SK-N-SH (cell line): ENCODE data around the gene BCAR1. TPM values are rescaled to one million over a fixed set of nuclear protein-coding genes. Genes with fewer than 3 reads are reported as not detected.

Experiments used
- CTCF ChIA-PET: fragments of 300-600, 350-600 bp; formaldehyde crosslinking; extraction: SDS; loops from one replicate; lab custom pipeline; 2021; lab: Yijun Ruan, JAX
- POLR2A ChIA-PET: fragments of 350-600 bp; sonication (Branson Sonifier 250); formaldehyde crosslinking; extraction: SDS; loops from one replicate; lab custom pipeline; 2020; ENCODE audit warnings: antibody characterized with exemption, inconsistent platforms; lab: Yijun Ruan, JAX
- DNase-seq: peaks from one replicate; pipeline ENCODE4 v3.0.0; 2012
- H2AFZ ChIP-seq: fragments of 200-600 bp; sonication (generic); 2 replicates; pipeline ENCODE4 v1.8.1; 2016; ENCODE audit warnings: antibody characterized with exemption, mild to moderate bottlenecking, low read depth
- H3F3A ChIP-seq: fragments of 200-600 bp; sonication (generic); replicated peaks from 2 replicates; pipeline ENCODE3; 2016; ENCODE audit warnings: antibody characterized with exemption, mild to moderate bottlenecking; ENCODE audit not compliant: insufficient read depth
- H3K27ac ChIP-seq, 2 experiments: fragments of 200-500 bp in 1 of 2; fragments of 200-600 bp in 1 of 2; sonication (Bioruptor generic) in 1 of 2; sonication (generic), shearing (Covaris generic) in 1 of 2; 2 replicates each; pipeline versions ENCODE4 v1.5.1 to v1.6.1; 2014 to 2016; ENCODE audit warnings: low read depth in 2 of 2, inconsistent platforms in 1 of 2, low read length in 1 of 2, mild to moderate bottlenecking in 1 of 2, mixed read lengths in 1 of 2
- H3K27me3 ChIP-seq: fragments of 200-600 bp; sonication (generic), shearing (Covaris generic); 2 replicates; pipeline ENCODE4 v1.6.1; 2016; ENCODE audit warnings: mixed run types; ENCODE audit not compliant: insufficient read depth
- H3K36me3 ChIP-seq, 2 experiments: fragments of 200-500 bp in 1 of 2; fragments of 200-600 bp in 1 of 2; sonication (Bioruptor generic) in 1 of 2; sonication (generic) in 1 of 2; replicated peaks in 1 of 2; 2 replicates each; pipeline versions ENCODE3 to v1.5.1; 2014 to 2016; ENCODE audit warnings: low read length in 1 of 2, mild to moderate bottlenecking in 1 of 2; ENCODE audit not compliant: insufficient read depth in 2 of 2, control insufficient read depth in 1 of 2
- H3K4me1 ChIP-seq, 2 experiments: fragments of 200-500 bp in 1 of 2; fragments of 200-600 bp in 1 of 2; sonication (Bioruptor generic) in 1 of 2; sonication (generic), shearing (Covaris generic) in 1 of 2; 2 replicates each; pipeline versions ENCODE4 v1.5.1 to v1.6.1; 2014 to 2016; ENCODE audit warnings: low read depth in 1 of 2, low read length in 1 of 2, mixed run types in 1 of 2; ENCODE audit not compliant: insufficient read depth in 2 of 2, control insufficient read depth in 1 of 2
- H3K4me2 ChIP-seq: fragments of 200-600 bp; sonication (generic), shearing (Covaris generic); 2 replicates; pipeline ENCODE4 v1.6.1; 2017; ENCODE audit warnings: mixed run types
- H3K4me3 ChIP-seq, 2 experiments: fragments of 200-500 bp in 1 of 2; fragments of 200-600 bp in 1 of 2; sonication (Bioruptor generic) in 1 of 2; sonication (generic), shearing (Covaris generic) in 1 of 2; 2 replicates each; pipeline versions ENCODE4 v1.5.1 to v1.8.1; 2014 to 2016; ENCODE audit warnings: low read depth in 2 of 2, inconsistent platforms in 1 of 2, low read length in 1 of 2, mild to moderate bottlenecking in 1 of 2, mixed read lengths in 1 of 2, moderate library complexity in 1 of 2
- H3K79me2 ChIP-seq: fragments of 200-600 bp; sonication (generic); 2 replicates; pipeline ENCODE4 v1.8.1; 2017; ENCODE audit warnings: mild to moderate bottlenecking; ENCODE audit not compliant: insufficient read depth
- H3K9ac ChIP-seq: fragments of 200-600 bp; sonication (generic); 2 replicates; pipeline ENCODE4 v1.6.1; 2017; ENCODE audit warnings: mixed run types
- H3K9me2 ChIP-seq: fragments of 200-600 bp; sonication (generic); 2 replicates; pipeline ENCODE4 v1.6.1; 2017; ENCODE audit warnings: mixed run types
- H3K9me3 ChIP-seq: fragments of 200-600 bp; sonication (generic); 2 replicates; pipeline ENCODE4 v1.6.1; 2017; ENCODE audit warnings: mixed run types, mild to moderate bottlenecking, moderate library complexity
- H4K20me1 ChIP-seq: fragments of 200-600 bp; sonication (generic); 2 replicates; pipeline ENCODE4 v1.6.1; 2017; ENCODE audit warnings: mild to moderate bottlenecking, mixed run types; ENCODE audit not compliant: insufficient read depth
- ELF1 ChIP-seq: IDR thresholded peaks from 2 replicates; pipeline ENCODE4 v1.4.0; 2012
- EZH2phosphoT487 ChIP-seq: fragments of 200-600 bp; sonication (generic); IDR thresholded peaks from 2 replicates; pipeline ENCODE4 v1.6.1; 2017; ENCODE audit warnings: low read depth, mixed run types, mild to moderate bottlenecking, antibody characterized with exemption, moderate library complexity, borderline replicate concordance
- FOSL2 ChIP-seq: IDR thresholded peaks from 2 replicates; pipeline ENCODE4 v1.4.0; 2012; ENCODE audit warnings: low read depth, mild to moderate bottlenecking, moderate library complexity, borderline replicate concordance
- MXI1 ChIP-seq: IDR thresholded peaks from 2 replicates; pipeline ENCODE4 v1.6.1; 2012; ENCODE audit warnings: mild to moderate bottlenecking, low read depth, low read length, improper control_type of control experiment
- POLR2AphosphoS5 ChIP-seq: IDR thresholded peaks from 2 replicates; pipeline ENCODE4 v1.6.1; 2012; ENCODE audit warnings: low read depth, low read length
- SMC3 ChIP-seq: IDR thresholded peaks from 2 replicates; pipeline ENCODE4 v1.6.1; 2012; ENCODE audit warnings: low read depth, low read length, improper control_type of control experiment
- TAF1 ChIP-seq: IDR thresholded peaks from 2 replicates; pipeline ENCODE4 v1.6.1; 2012; ENCODE audit warnings: low read depth, mild to moderate bottlenecking, low read length, moderate library complexity, borderline replicate concordance
- YY1 ChIP-seq: IDR thresholded peaks from 2 replicates; pipeline ENCODE4 v1.4.0; 2012; ENCODE audit warnings: low read depth, mild to moderate bottlenecking
- WGBS: methylation state at CpG from one replicate; pipeline ENCODE4 v1.1.6; 2017; ENCODE audit warnings: low lambda C conversion rate; 5-methylcytosine and 5-hydroxymethylcytosine counted together
- polyA plus RNA-seq, 3 experiments: library from polyadenylated mRNA; depleted of rRNA; stranded (reverse); fragments of >200 nt; gene quantifications; 2 replicates each; pipeline ENCODE4 v1.2.3, GENCODE V29; 2012
- TF ChIP-seq, protein P1 (sequence below): IDR thresholded peaks from 2 replicates; pipeline ENCODE4 v1.4.0; 2012; ENCODE audit warnings: low read depth, borderline replicate concordance
- TF ChIP-seq, protein P2 (sequence below): fragments of 150-350 bp; IDR thresholded peaks from 2 replicates; pipeline ENCODE4 v1.6.1; 2016; ENCODE audit warnings: mild to moderate bottlenecking, low read depth, low read length
- TF ChIP-seq, protein P3 (sequence below): IDR thresholded peaks from 2 replicates; pipeline ENCODE4 v1.4.0; 2012; ENCODE audit warnings: low read depth, borderline replicate concordance
- TF ChIP-seq, protein P4 (sequence below): IDR thresholded peaks from 2 replicates; pipeline ENCODE4 v1.6.1; 2012; ENCODE audit warnings: mild to moderate bottlenecking, low read depth, low read length, moderate library complexity
- TF ChIP-seq, protein P5 (sequence below): IDR thresholded peaks from 2 replicates; pipeline ENCODE4 v1.4.0; 2012; ENCODE audit warnings: low read depth

BCAR1 gene
- polyA plus RNA-seq, 1 of the 3 experiments (the other 2 are of a cell fraction): 45.1 TPM

DNA sequence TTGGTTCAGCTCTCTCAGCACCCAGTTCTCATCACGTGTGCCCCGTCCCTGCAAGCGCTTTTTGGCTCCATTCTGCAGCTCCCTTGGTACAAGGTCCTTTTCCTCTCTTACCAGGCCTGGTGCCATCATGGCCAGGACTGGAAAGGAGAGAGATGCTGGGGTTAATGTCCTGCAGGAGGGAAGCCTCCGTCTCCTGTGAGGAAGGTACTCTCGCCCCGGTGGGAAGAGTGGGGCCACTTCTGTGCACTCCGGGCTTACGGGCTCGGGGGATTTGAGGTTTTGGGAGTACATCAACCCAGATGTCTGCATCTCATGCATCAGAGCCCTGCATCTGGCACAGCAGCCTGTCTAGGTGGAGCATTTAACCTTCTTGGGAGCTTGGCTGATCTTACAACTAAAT, 54.6 kb downstream of the BCAR1 start:
- Histone ChIP-seq H3K4me3 (no peak overlapping the region), H4K20me1 (no peaks in the 10 kb centered on the region), H3K27me3 (no peaks in the 10 kb centered on the region), H3F3A (no peaks in the 10 kb centered on the region), H3K36me3 (no peaks in the 10 kb centered on the region), H3K4me2 (no peak overlapping the region), H3K27ac (no peak overlapping the region), H2AFZ (no peak overlapping the region), H3K9ac (no peak overlapping the region), H3K9me2 (no peaks in the 10 kb centered on the region), H3K4me1 (peaks cover 0 to 8% of the 10 kb centered on the region in 2 experiments; a peak in 1 of 4 replicates), H3K9me3 (no peaks in the 10 kb centered on the region), H3K79me2 (no peaks in the 10 kb centered on the region)
- POLR2A ChIA-PET: no interaction called here
- no peak for DNase-seq
- CTCF ChIA-PET: interaction anchor here (1.0 to 6.5 kb wide), 6 partner anchors 37 to 268 kb away, joined by 3 to 105 read pairs (median 9); partner anchors contain the start of gene ZNRF1
- TF ChIP-seq MXI1 (no peak), TAF1 (no peak), EZH2phosphoT487 (no peak), SMC3 (no peak), ELF1 (no peak), YY1 (no peak), POLR2AphosphoS5 (no peak), FOSL2 (no peak)
- TF ChIP-seq, protein P1, sequence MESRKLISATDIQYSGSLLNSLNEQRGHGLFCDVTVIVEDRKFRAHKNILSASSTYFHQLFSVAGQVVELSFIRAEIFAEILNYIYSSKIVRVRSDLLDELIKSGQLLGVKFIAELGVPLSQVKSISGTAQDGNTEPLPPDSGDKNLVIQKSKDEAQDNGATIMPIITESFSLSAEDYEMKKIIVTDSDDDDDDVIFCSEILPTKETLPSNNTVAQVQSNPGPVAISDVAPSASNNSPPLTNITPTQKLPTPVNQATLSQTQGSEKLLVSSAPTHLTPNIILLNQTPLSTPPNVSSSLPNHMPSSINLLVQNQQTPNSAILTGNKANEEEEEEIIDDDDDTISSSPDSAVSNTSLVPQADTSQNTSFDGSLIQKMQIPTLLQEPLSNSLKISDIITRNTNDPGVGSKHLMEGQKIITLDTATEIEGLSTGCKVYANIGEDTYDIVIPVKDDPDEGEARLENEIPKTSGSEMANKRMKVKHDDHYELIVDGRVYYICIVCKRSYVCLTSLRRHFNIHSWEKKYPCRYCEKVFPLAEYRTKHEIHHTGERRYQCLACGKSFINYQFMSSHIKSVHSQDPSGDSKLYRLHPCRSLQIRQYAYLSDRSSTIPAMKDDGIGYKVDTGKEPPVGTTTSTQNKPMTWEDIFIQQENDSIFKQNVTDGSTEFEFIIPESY: no peak
- TF ChIP-seq, protein P2, sequence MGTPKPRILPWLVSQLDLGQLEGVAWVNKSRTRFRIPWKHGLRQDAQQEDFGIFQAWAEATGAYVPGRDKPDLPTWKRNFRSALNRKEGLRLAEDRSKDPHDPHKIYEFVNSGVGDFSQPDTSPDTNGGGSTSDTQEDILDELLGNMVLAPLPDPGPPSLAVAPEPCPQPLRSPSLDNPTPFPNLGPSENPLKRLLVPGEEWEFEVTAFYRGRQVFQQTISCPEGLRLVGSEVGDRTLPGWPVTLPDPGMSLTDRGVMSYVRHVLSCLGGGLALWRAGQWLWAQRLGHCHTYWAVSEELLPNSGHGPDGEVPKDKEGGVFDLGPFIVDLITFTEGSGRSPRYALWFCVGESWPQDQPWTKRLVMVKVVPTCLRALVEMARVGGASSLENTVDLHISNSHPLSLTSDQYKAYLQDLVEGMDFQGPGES: no peak
- TF ChIP-seq, protein P3, sequence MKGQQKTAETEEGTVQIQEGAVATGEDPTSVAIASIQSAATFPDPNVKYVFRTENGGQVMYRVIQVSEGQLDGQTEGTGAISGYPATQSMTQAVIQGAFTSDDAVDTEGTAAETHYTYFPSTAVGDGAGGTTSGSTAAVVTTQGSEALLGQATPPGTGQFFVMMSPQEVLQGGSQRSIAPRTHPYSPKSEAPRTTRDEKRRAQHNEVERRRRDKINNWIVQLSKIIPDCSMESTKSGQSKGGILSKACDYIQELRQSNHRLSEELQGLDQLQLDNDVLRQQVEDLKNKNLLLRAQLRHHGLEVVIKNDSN: no peak
- TF ChIP-seq, protein P4, sequence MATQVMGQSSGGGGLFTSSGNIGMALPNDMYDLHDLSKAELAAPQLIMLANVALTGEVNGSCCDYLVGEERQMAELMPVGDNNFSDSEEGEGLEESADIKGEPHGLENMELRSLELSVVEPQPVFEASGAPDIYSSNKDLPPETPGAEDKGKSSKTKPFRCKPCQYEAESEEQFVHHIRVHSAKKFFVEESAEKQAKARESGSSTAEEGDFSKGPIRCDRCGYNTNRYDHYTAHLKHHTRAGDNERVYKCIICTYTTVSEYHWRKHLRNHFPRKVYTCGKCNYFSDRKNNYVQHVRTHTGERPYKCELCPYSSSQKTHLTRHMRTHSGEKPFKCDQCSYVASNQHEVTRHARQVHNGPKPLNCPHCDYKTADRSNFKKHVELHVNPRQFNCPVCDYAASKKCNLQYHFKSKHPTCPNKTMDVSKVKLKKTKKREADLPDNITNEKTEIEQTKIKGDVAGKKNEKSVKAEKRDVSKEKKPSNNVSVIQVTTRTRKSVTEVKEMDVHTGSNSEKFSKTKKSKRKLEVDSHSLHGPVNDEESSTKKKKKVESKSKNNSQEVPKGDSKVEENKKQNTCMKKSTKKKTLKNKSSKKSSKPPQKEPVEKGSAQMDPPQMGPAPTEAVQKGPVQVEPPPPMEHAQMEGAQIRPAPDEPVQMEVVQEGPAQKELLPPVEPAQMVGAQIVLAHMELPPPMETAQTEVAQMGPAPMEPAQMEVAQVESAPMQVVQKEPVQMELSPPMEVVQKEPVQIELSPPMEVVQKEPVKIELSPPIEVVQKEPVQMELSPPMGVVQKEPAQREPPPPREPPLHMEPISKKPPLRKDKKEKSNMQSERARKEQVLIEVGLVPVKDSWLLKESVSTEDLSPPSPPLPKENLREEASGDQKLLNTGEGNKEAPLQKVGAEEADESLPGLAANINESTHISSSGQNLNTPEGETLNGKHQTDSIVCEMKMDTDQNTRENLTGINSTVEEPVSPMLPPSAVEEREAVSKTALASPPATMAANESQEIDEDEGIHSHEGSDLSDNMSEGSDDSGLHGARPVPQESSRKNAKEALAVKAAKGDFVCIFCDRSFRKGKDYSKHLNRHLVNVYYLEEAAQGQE: no peak
- TF ChIP-seq, protein P5, sequence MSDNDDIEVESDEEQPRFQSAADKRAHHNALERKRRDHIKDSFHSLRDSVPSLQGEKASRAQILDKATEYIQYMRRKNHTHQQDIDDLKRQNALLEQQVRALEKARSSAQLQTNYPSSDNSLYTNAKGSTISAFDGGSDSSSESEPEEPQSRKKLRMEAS: no peak
- 90% methylated on average over 4 of the region's 9 CpGs for WGBS
